Fibroblast of the aortic adventitia (primary cell): ENCODE measurements around the gene ZNF497. TPM values are rescaled to one million over a fixed set of nuclear protein-coding genes. Genes with fewer than 3 reads are reported as not detected.

Experiments
- DNase-seq: peaks from one replicate; pipeline ENCODE4 v3.0.0-alpha.2; 2010; ENCODE audit warnings: low read depth
- H3K4me3 ChIP-seq: 2 replicates; pipeline ENCODE4 v1.5.1; 2011; ENCODE audit warnings: low read depth, mild to moderate bottlenecking, control low read depth, low read length, moderate library complexity
- total RNA-seq: library from RNA; depleted of rRNA; stranded (reverse); fragments of >200 nt; gene quantifications from 2 replicates; pipeline ENCODE4 v1.2.3, GENCODE V29; 2012; ENCODE audit warnings: low replicate concordance
- TF ChIP-seq, protein P1 (sequence below): IDR thresholded peaks from 2 replicates; pipeline ENCODE4 v1.5.1; 2011; ENCODE audit warnings: mild to moderate bottlenecking, low read length, control low read depth, inconsistent platforms; ENCODE audit not compliant: insufficient read depth

Gene ZNF497
- total RNA-seq, 1 donor, result 1.1 TPM

DNA sequence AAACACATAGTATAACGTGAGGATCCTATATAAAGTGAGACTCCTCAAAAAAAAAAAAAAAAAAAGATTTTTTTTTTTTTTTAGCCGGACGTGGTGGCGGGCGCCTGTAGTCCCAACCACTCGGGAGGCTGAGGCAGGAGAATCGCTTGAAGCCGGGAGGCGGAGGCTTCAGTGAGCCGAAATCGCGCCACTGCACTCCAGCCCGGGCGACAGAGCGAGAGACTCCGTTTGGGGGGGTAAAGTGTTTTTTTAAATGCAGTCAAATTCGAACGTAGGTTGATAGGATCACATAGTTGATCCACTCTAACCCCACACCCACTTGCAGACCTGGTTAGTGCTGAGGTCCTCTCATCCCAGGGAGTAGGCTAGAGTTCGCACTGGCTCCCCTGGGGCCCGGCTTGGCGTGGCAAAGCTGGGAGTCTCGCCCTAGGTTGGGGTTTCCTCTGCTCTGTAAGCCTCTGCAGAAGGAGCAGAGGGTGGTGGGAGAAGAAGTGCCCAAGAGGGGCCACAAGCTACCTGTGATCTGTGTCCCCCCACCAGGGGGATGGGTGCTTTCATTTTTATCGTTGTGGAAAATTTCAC is 39.4 kb upstream of the ZNF497 start:
- peak overlapping the region; percentile 87 for H3K4me3 ChIP-seq
- no peak for DNase-seq
- TF ChIP-seq, protein P1, sequence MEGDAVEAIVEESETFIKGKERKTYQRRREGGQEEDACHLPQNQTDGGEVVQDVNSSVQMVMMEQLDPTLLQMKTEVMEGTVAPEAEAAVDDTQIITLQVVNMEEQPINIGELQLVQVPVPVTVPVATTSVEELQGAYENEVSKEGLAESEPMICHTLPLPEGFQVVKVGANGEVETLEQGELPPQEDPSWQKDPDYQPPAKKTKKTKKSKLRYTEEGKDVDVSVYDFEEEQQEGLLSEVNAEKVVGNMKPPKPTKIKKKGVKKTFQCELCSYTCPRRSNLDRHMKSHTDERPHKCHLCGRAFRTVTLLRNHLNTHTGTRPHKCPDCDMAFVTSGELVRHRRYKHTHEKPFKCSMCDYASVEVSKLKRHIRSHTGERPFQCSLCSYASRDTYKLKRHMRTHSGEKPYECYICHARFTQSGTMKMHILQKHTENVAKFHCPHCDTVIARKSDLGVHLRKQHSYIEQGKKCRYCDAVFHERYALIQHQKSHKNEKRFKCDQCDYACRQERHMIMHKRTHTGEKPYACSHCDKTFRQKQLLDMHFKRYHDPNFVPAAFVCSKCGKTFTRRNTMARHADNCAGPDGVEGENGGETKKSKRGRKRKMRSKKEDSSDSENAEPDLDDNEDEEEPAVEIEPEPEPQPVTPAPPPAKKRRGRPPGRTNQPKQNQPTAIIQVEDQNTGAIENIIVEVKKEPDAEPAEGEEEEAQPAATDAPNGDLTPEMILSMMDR, result no peak

DNA sequence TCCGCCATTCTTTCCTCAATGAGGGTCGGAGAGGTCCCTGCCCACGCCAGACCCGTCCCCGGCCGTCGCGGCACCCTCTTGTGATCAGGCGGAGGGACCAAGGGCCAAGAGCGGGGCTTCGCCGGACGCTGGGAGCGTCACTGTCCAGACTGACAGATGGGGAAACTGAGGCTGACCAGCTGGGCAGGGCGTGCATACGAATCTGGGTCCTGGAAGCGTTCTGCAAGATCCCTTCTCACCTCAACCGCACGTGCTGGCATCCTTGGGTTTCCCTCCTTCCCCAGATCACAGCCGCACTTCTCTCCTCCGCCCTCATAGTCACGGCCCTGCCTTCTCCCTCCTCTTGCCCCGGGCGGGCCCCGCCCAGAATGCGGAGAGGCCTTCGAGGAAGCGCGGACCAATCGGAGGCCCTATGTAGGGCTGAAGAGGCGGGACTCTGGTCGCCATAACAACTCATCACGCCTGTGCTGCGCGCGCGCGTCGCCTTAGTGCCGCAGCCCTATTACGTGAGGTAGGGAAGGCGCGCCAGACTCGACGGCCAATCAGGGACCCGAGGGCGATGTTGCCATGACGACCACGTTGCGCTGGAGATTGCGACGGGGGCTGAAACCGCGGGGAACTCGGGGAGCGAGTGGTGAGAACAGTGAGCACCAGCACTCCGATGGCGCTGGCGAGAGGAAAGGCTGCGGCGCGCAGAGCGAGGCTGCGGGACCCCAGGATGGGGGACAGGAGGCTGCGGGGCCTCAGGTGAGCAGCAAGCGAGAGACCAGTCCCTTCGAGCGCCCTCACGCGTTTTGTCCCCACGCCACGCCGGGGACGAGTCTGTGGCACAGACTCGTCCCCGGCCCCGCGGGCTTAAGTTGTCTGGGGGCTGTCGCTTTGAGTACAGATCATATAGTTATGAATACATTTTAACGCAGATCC is 38.6 kb upstream of the ZNF497 start:
- TF ChIP-seq, protein P1, result no peak
- peak overlapping the region; percentile 87 for H3K4me3 ChIP-seq
- DNase-seq, result peak; percentile 99

DNA sequence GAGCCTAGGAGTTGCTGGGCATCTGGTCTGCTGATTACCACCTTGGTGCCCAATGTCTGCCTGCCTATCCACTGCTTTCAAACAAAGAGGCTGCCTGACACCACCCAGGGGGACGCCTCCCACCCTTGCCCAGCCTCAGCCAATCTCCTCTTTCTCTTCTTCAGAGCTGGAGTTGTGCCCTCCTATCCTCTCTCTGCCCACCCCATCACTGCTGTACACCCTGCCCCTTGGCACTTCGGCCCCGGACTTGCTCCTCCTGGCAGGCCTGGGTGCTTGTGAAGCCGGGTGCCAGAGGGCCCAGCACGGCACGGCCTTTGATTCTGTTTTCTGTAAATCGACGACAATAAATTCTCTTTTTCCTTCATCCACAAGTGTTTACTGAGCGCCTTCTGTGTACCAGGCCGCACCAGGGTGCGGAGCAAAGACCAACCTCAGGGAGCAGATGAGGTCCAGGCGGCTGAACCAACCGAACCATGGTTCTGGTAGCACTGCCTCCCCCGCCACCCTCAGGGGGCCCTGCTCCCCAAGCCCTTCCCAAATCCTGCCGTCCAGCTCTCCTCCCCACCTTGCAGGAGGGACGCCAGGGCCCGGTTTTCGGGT is 37.9 kb upstream of the ZNF497 start:
- peak overlapping the region; percentile 83 for H3K4me3 ChIP-seq
- DNase-seq, result no peak
- TF ChIP-seq, protein P1, result no peak

DNA sequence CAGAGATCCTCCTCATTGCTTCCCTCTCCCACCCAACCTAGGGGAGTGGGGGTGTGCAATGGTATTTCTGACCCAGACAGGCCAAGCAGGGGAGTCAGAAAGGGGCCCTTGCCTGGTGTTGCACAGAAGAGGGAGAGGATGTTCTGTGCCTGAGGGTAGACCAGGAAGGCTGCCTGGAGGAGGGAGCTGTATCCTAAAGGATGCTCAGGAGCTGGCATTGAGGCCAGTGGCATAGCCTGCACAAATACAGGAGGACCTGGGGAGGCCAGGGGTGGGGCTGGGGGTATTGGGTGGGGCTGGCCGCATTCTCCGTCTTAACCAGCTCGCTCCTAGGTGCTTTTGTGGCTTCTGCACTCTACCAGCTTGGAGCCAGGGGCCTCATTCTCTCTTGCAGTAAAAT is 37.4 kb upstream of the ZNF497 start:
- DNase-seq, result no peak
- TF ChIP-seq, protein P1, result no peak

DNA sequence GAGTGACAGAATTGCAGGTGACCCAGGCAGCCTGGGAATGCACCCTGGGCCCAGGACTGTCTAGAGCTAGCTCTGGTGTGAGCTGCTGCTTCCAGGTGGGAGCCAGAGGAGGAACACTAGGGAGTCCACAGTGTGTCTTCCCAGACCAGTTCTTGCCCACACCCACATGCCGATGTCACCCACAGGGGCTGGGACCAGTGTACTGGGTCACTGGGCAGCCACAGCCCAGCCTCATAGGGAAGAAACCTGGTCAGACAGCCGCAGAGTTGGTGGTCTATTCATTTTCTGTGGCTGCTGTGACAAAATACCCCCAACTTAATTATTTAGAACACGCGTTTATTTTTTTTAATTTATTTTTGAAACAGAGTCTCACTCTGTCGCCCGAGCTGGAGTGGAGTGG is 36.0 kb upstream of the ZNF497 start:
- TF ChIP-seq, protein P1, result no peak
- no peak overlapping the region for H3K4me3 ChIP-seq
- no peak for DNase-seq

More for the DNA sequence above, 37.4 kb upstream of the ZNF497 start:
- no peak overlapping the region for H3K4me3 ChIP-seq

DNA sequence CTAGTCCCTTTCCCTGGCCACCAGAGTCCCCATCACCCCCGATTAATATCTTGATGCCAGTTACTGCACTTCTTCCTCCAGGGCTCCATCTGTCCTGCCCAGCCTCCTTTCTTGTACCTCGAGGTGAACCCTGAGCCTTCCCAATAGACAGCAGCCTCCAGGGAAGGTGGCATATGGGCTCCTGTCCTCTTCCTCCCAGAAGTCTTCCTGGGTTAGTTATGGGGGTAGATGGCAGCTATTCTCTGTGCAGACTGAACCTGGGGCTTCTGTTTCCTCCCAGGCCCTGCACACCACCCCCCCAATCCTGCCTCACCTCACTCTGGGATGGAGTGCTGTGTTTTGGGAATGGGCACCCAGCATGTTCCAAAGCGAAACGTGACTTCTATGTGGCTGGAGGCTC is 35.5 kb upstream of the ZNF497 start:
- no peak overlapping the region for H3K4me3 ChIP-seq
- DNase-seq, result no peak
- TF ChIP-seq, protein P1, result no peak
